Sigmoid colon (tissue), 7 donors: Measurements from ENCODE around the gene PODXL. TPM values are rescaled to one million over a fixed set of nuclear protein-coding genes. Genes with fewer than 3 reads are reported as not detected.

ENCODE experiments used
- DNase-seq: peaks from one replicate; pipeline ENCODE4 v3.0.0-alpha.2; 2019
- H3K27ac ChIP-seq, 4 donors: fragments of 200-600 bp; sonication (generic); one replicate each; pipeline ENCODE4 v1.5.1; 2016 to 2019; ENCODE audit warnings: mild to moderate bottlenecking in 1 of 4
- H3K27me3 ChIP-seq, 3 donors: fragments of 200-600 bp; sonication (generic); one replicate each; pipeline ENCODE4 v1.5.1; 2019; ENCODE audit warnings: mild to moderate bottlenecking in 1 of 3
- H3K36me3 ChIP-seq, 4 donors: fragments of 200-600 bp; sonication (generic); one replicate each; pipeline ENCODE4 v1.5.1; 2016 to 2019
- H3K4me1 ChIP-seq, 4 donors: fragments of 200-600 bp; sonication (generic); one replicate each; pipeline ENCODE4 v1.5.1; 2017 to 2019
- H3K4me3 ChIP-seq, 4 donors: fragments of 200-600 bp; sonication (generic); one replicate each; pipeline ENCODE4 v1.5.1; 2017 to 2019; ENCODE audit warnings: mild to moderate bottlenecking in 2 of 4, moderate library complexity in 1 of 4
- H3K9me3 ChIP-seq, 4 donors: fragments of 200-600 bp in 3 of 4; sonication (generic) in 3 of 4; one replicate each; pipeline versions ENCODE4 v1.5.1 to v1.6.1; 2013 to 2019
- EP300 ChIP-seq, 4 donors: sonication (generic); formaldehyde crosslinking; IDR thresholded peaks; one replicate each; pipeline ENCODE4 v1.6.1; 2017; ENCODE audit warnings: antibody characterized with exemption in 4 of 4
- POLR2A ChIP-seq, 2 donors: fragments of 450-650 bp; IDR thresholded peaks; one replicate each; pipeline ENCODE4 v1.6.1; 2016; ENCODE audit warnings: antibody characterized with exemption in 2 of 2, mild to moderate bottlenecking in 2 of 2, moderate library complexity in 2 of 2
- POLR2AphosphoS5 ChIP-seq, 4 donors: sonication (generic); formaldehyde crosslinking; IDR thresholded peaks; one replicate each; pipeline ENCODE4 v1.6.1; 2017; ENCODE audit warnings: antibody characterized with exemption in 4 of 4
- WGBS, 2 donors: extraction: QIAGEN DNeasy Blood & Tissue Kit; methylation state at CpG; one replicate each; pipeline ENCODE4 v1.1.7; 2013; 5-methylcytosine and 5-hydroxymethylcytosine counted together
- intact Hi-C: fragments of 100-400 bp; cut with DNase I; formaldehyde crosslinking; loops from one replicate; pipeline ENCODE4 v1.15.1; 2023
- polyA plus RNA-seq, 3 donors: library from polyadenylated mRNA; stranded (reverse); fragments of 200-250 nt; gene quantifications; one replicate each; pipeline ENCODE4 v1.2.3, GENCODE V29; 2013
- total RNA-seq, 4 donors: library from RNA; depleted of rRNA; stranded (reverse); fragments of >200 nt; gene quantifications; one replicate each; pipeline ENCODE4 v1.1.0, GENCODE V29; 2016
- TF ChIP-seq, protein P1 (sequence below), 4 experiments: fragments of 450-650 bp in 3 of 4; fragments of 200-600 bp in 1 of 4; IDR thresholded peaks; one replicate each; pipeline ENCODE4 v1.5.1; 2016 to 2019; ENCODE audit warnings: antibody characterized with exemption in 4 of 4, mild to moderate bottlenecking in 3 of 4, moderate library complexity in 2 of 4
- donor health status: healthy with polysubstance abuse.
- donor health status: Bipolar disorder and iron deficiency.
- donor health status: healthy.

Gene PODXL
- total and polyA plus RNA-seq, 7 donors = 1.2 to 23.2 (median 15.8) TPM

DNA sequence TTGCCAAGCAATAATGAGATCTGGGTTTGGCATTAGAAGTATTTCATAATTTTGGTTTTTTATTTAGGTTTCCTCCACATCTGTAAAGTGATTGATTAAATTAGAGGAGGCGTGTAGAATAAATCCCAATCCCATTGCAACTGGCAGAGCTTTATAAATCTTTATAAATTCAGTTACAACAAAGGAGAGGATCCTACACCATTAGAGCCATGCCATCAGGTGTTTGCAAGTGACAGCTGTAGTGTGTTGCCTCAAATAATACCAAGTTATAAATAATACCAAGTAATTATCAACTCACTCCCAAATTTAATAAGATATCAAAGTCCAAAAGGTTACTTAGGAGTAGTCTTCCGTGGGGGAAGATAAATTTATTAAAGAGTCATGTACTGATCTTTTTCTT is 62.2 kb downstream of the PODXL start:
- H3K27me3 ChIP-seq = no peaks in the 10 kb centered on the region
- intact Hi-C loops = no loop called here
- peaks cover 0 to 13% (median 7%) of the 10 kb centered on the region in 4 donors for H3K4me1 ChIP-seq
- TF ChIP-seq POLR2AphosphoS5 (IDR thresholded peaks at IDR 0.05) = no peak
- no peak for TF ChIP-seq EP300 (IDR thresholded peaks at IDR 0.05)
- TF ChIP-seq POLR2A (IDR thresholded peaks at IDR 0.05) = no peak
- TF ChIP-seq, protein P1, sequence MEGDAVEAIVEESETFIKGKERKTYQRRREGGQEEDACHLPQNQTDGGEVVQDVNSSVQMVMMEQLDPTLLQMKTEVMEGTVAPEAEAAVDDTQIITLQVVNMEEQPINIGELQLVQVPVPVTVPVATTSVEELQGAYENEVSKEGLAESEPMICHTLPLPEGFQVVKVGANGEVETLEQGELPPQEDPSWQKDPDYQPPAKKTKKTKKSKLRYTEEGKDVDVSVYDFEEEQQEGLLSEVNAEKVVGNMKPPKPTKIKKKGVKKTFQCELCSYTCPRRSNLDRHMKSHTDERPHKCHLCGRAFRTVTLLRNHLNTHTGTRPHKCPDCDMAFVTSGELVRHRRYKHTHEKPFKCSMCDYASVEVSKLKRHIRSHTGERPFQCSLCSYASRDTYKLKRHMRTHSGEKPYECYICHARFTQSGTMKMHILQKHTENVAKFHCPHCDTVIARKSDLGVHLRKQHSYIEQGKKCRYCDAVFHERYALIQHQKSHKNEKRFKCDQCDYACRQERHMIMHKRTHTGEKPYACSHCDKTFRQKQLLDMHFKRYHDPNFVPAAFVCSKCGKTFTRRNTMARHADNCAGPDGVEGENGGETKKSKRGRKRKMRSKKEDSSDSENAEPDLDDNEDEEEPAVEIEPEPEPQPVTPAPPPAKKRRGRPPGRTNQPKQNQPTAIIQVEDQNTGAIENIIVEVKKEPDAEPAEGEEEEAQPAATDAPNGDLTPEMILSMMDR (IDR thresholded peaks at IDR 0.05) = no peak
- 86 to 94% methylated on average over 2 of the region's 2 CpGs for WGBS, 2 donors
- peaks cover 0 to 5% (median 0%) of the 10 kb centered on the region in 4 donors for H3K36me3 ChIP-seq
- no peak for DNase-seq
- no peak overlapping the region for H3K4me3 ChIP-seq
- H3K9me3 ChIP-seq = no peaks in the 10 kb centered on the region
- no peak overlapping the region for H3K27ac ChIP-seq

DNA sequence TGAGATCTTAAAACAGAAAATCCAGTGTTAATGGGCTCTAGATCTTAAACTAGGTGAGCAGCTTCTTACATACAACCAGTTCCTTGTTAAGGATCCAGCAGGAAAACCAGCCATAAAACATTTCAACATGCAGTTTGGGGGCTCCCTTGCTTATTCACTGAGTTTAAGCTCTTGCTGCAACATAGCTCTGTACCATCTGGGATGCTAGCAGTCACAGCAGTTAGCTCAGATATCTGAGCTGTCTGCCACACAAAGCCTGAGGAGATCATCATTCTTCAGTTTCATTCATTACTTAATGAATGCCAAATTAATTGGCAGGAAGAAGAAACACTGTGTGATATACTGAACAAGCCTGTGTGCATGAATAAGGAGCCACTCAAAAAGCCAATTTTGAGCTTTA is 62.8 kb downstream of the PODXL start:
- Histone ChIP-seq H3K27me3 (no peaks in the 10 kb centered on the region), H3K4me1 (peaks cover 0 to 13% (median 7%) of the 10 kb centered on the region in 4 donors), H3K4me3 (no peak overlapping the region), H3K36me3 (peaks cover 0 to 9% (median 0%) of the 10 kb centered on the region in 4 donors), H3K9me3 (no peaks in the 10 kb centered on the region), H3K27ac (no peak overlapping the region)
- intact Hi-C loops = no loop called here
- no peak for DNase-seq
- TF ChIP-seq, protein P1 (IDR thresholded peaks at IDR 0.05) = no peak
- TF ChIP-seq POLR2AphosphoS5 (IDR thresholded peaks at IDR 0.05) = no peak
- TF ChIP-seq POLR2A (IDR thresholded peaks at IDR 0.05) = no peak
- no peak for TF ChIP-seq EP300 (IDR thresholded peaks at IDR 0.05)

DNA sequence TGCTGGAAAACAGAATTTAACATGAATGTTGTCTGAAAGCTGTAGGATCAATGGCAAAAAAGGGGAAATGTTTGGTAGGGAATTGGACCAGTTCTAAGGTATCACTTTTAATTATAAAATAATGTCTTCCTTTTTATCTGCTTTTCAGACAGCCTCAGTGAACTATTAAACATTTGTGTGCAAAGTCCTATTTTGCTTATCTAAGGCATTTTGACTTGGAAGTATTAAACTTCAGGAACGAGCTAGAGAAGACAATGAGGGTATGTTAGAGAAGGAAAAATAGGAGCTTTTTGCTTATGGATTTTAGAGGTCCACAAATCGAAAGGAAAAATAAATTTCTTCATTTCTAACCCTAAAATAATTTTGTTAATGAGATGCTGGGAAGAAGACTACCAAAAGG is 63.3 kb downstream of the PODXL start:
- intact Hi-C loops = no loop called here
- H3K4me1 ChIP-seq = peaks cover 0 to 10% (median 5%) of the 10 kb centered on the region in 4 donors
- peaks cover 0 to 12% (median 0%) of the 10 kb centered on the region in 4 donors for H3K36me3 ChIP-seq
- no peak overlapping the region for H3K4me3 ChIP-seq
- H3K27ac ChIP-seq = no peak overlapping the region
- H3K27me3 ChIP-seq = no peaks in the 10 kb centered on the region
- DNase-seq = no peak
- TF ChIP-seq, protein P1 (IDR thresholded peaks at IDR 0.05) = no peak
- no peak for TF ChIP-seq POLR2AphosphoS5 (IDR thresholded peaks at IDR 0.05)
- 92% methylated on average over 2 of the region's 2 CpGs for WGBS, 2 donors
- no peaks in the 10 kb centered on the region for H3K9me3 ChIP-seq

DNA sequence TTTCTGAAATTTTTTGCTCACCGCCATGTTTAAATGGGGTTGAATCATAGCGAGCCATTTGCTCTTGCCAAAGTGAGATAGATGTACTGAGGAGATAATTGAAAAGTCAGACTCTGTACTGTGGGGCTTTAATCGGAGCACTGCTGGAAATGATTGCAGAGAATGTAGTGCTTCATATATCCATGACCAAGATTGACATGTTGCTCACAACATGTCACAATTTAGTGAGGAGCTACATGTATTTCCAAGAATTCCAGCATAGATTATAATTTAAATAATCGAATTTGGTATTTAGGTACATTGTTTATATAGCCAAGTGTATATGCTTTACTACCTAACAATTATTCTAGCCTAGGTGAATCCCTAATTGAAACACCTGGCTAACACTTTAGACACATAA is 66.5 kb downstream of the PODXL start:
- Histone ChIP-seq H3K4me3 (no peak overlapping the region), H3K36me3 (peaks cover 0 to 11% (median 0%) of the 10 kb centered on the region in 4 donors), H3K9me3 (no peaks in the 10 kb centered on the region), H3K4me1 (peaks cover 0 to 3% (median 0%) of the 10 kb centered on the region in 4 donors), H3K27me3 (no peaks in the 10 kb centered on the region), H3K27ac (no peak overlapping the region)
- intact Hi-C loops = no loop called here
- TF ChIP-seq POLR2AphosphoS5 (IDR thresholded peaks at IDR 0.05) (no peak), POLR2A (IDR thresholded peaks at IDR 0.05) (no peak), EP300 (IDR thresholded peaks at IDR 0.05) (no peak)
- TF ChIP-seq, protein P1 (IDR thresholded peaks at IDR 0.05) = no peak
- 94 to 97% methylated on average over 4 of the region's 4 CpGs for WGBS, 2 donors
- no peak for DNase-seq

DNA sequence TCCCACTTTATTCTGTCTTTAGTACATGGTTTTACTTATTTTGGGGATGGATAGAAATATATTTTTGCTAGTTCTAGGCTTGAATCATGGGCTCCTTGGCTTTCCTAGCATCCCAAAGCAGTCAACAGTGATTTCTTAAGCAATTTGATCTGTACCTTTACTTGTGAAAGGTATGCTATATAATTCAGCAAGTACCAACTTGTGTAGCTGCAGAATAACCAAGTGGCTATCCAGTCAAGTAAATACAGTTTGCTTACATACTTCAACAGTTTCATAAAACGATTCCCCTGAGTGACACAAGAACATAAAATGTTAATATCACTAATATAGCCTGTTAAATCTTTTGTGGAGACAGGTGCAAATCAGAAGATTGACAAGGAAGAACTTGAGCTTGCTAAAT is 67.2 kb downstream of the PODXL start:
- no peak overlapping the region for H3K27ac ChIP-seq
- TF ChIP-seq EP300 (IDR thresholded peaks at IDR 0.05) (no peak), POLR2A (IDR thresholded peaks at IDR 0.05) (no peak), POLR2AphosphoS5 (IDR thresholded peaks at IDR 0.05) (no peak)
- TF ChIP-seq, protein P1 (IDR thresholded peaks at IDR 0.05) = no peak
- intact Hi-C loops = no loop called here
- peaks cover 0 to 3% (median 0%) of the 10 kb centered on the region in 4 donors for H3K4me1 ChIP-seq
- no peak for DNase-seq
- no peaks in the 10 kb centered on the region for H3K9me3 ChIP-seq
- H3K4me3 ChIP-seq = no peak overlapping the region
- H3K27me3 ChIP-seq = no peaks in the 10 kb centered on the region
- WGBS, 2 donors = 50 to 76% methylated on average over 1 of the region's 1 CpG
- H3K36me3 ChIP-seq = peaks cover 0 to 13% (median 0%) of the 10 kb centered on the region in 4 donors
